ENCODE measurements around the gene LRRIQ3. TPM values are rescaled to one million over a fixed set of nuclear protein-coding genes. Genes with fewer than 3 reads are reported as not detected.

LRRIQ3 gene
- total RNA-seq, 1 donor from 2014 or later: 0.82 TPM

Other genes starting within 250 kb of the LRRIQ3 start
- gene FPGT, start 66 bp upstream of the LRRIQ3 start, total RNA-seq: 20.8 TPM
- 17.1 TPM for gene TNNI3K, start 37.2 kb upstream of the LRRIQ3 start, total RNA-seq

Data from frontal cortex (tissue), 1 donor.